ENCODE results near the gene RERE.

RERE gene

GRCh38 chr1:8547791-8548190 lies 269.6 kb downstream of the RERE start:
- no peak for DNase-seq (ENCODE audit: low read depth, low spot score)

- DNase-seq (ENCODE audit: low read depth, low spot score) = no peak
Observed at GRCh38 chr1:8545078-8545477, 272.4 kb downstream of the RERE start.

- no peak for DNase-seq (ENCODE audit: low read depth, low spot score)
Observed at GRCh38 chr1:8544644-8545043, 272.8 kb downstream of the RERE start.

- no peak for DNase-seq (ENCODE audit: low read depth, low spot score)
Observed at GRCh38 chr1:8543965-8544364, 273.5 kb downstream of the RERE start.

- no peak for DNase-seq (ENCODE audit: low read depth, low spot score)
Observed at GRCh38 chr1:8541961-8542521, 275.4 kb downstream of the RERE start.

GRCh38 chr1:8540971-8541370 lies 276.5 kb downstream of the RERE start:
- DNase-seq (ENCODE audit: low read depth, low spot score) = no peak

GRCh38 chr1:8540261-8540941 lies 277.0 kb downstream of the RERE start:
- no peak for DNase-seq (ENCODE audit: low read depth, low spot score)

GRCh38 chr1:8539683-8540082 lies 277.8 kb downstream of the RERE start:
- DNase-seq (ENCODE audit: low read depth, low spot score) = no peak

GRCh38 chr1:8538502-8538901 lies 278.9 kb downstream of the RERE start:
- no peak for DNase-seq (ENCODE audit: low read depth, low spot score)

GRCh38 chr1:8537991-8538390 lies 279.4 kb downstream of the RERE start:
- DNase-seq (ENCODE audit: low read depth, low spot score) = no peak

GRCh38 chr1:8536515-8536914 lies 280.9 kb downstream of the RERE start:
- no peak for DNase-seq (ENCODE audit: low read depth, low spot score)

- no peak for DNase-seq (ENCODE audit: low read depth, low spot score)
Observed at GRCh38 chr1:8533907-8534306, 283.5 kb downstream of the RERE start.

GRCh38 chr1:8533124-8533523 lies 284.3 kb downstream of the RERE start:
- no peak for DNase-seq (ENCODE audit: low read depth, low spot score)

- DNase-seq (ENCODE audit: low read depth, low spot score) = no peak
Observed at GRCh38 chr1:8529901-8530300, 287.5 kb downstream of the RERE start.

- DNase-seq (ENCODE audit: low read depth, low spot score) = no peak
Observed at GRCh38 chr1:8527941-8528340, 289.5 kb downstream of the RERE start.

- no peak for DNase-seq (ENCODE audit: low read depth, low spot score)
Observed at GRCh38 chr1:8525558-8526275, 291.7 kb downstream of the RERE start.

GRCh38 chr1:8525216-8525557 lies 292.3 kb downstream of the RERE start:
- no peak for DNase-seq (ENCODE audit: low read depth, low spot score)

- no peak for DNase-seq (ENCODE audit: low read depth, low spot score)
Observed at GRCh38 chr1:8524627-8525157, 292.7 kb downstream of the RERE start.

GRCh38 chr1:8523666-8524206 lies 293.7 kb downstream of the RERE start:
- DNase-seq (ENCODE audit: low read depth, low spot score) = no peak

- DNase-seq (ENCODE audit: low read depth, low spot score) = no peak
Observed at GRCh38 chr1:8520483-8520966, 296.9 kb downstream of the RERE start.

GRCh38 chr1:8519167-8519566 lies 298.3 kb downstream of the RERE start:
- no peak for DNase-seq (ENCODE audit: low read depth, low spot score)

GRCh38 chr1:8518490-8518801 lies 299.0 kb downstream of the RERE start:
- DNase-seq (ENCODE audit: low read depth, low spot score) = no peak

Measured in iPS DF 19.7 (cell line).